Lower leg skin (tissue), 4 donors: ENCODE results near the gene PILRA. TPM values are rescaled to one million over a fixed set of nuclear protein-coding genes. Genes with fewer than 3 reads are reported as not detected.
"Not testable (repeated sequence)": the region's sequence is repeated elsewhere in the genome, so short reads cannot be mapped to it uniquely, and the experiment has no call there.

Experiments
- DNase-seq, 2 donors: peaks; one replicate each; pipeline ENCODE4 v3.0.0-alpha.2; 2019; ENCODE audit warnings: low spot score in 2 of 2
- H3K4me3 ChIP-seq: fragments of 200-600 bp; sonication (generic); 2 replicates; pipeline ENCODE4 v1.5.1; 2017; ENCODE audit warnings: mild to moderate bottlenecking, low read depth; ENCODE audit not compliant: poor library complexity, severe bottlenecking
- POLR2A ChIP-seq, 2 donors: fragments of 450-650 bp; IDR thresholded peaks; one replicate each; pipeline ENCODE4 v1.6.1; 2016 to 2017; ENCODE audit warnings: antibody characterized with exemption in 2 of 2, mild to moderate bottlenecking in 1 of 2, moderate library complexity in 1 of 2
- WGBS, 2 donors: methylation state at CpG; one replicate each; pipeline ENCODE4 v1.1.5; 2018; 5-methylcytosine and 5-hydroxymethylcytosine counted together
- intact Hi-C: fragments of 100-400 bp; cut with DNase I; formaldehyde crosslinking; loops from one replicate; pipeline ENCODE4 v1.15.0; 2023; ENCODE audit warnings: low total_unique reads
- total RNA-seq, 4 donors: library from RNA; depleted of rRNA; stranded (reverse); fragments of >200 nt; gene quantifications; one replicate each; pipeline ENCODE4 v1.1.0, GENCODE V29; 2016
- TF ChIP-seq, protein P1 (sequence below), 3 donors: fragments of 450-650 bp; IDR thresholded peaks; one replicate each; pipeline ENCODE4 v1.5.1; 2016; ENCODE audit warnings: antibody characterized with exemption in 3 of 3, mild to moderate bottlenecking in 3 of 3, moderate library complexity in 2 of 3

PILRA gene
- total RNA-seq, 4 donors from 2014 or later = 2.2 to 4.6 (median 3.4) TPM

DNA sequence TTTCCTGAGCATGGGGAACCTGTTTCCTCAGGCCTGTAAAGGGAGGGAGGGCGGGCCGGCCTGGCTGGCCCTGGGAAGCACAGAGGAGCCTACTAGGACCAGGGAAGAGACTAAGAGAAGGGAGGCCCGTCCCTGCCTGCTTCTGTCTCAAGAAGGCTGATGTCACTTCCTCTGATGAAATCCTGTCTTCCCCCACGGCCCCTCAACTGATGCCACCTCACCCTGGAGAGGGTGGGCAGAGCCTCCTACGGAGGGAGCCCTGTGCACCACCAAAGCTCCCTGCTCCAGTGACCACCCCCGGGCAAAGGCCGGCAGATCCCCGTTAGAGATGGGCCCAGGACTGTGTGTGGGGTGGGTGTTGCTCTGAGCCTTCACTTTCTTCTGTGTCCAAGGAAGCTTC, 1.0 kb upstream of the PILRA start:
- WGBS, 2 donors = 41 to 43% methylated on average over 5 to 8 of the region's 8 CpGs

DNA sequence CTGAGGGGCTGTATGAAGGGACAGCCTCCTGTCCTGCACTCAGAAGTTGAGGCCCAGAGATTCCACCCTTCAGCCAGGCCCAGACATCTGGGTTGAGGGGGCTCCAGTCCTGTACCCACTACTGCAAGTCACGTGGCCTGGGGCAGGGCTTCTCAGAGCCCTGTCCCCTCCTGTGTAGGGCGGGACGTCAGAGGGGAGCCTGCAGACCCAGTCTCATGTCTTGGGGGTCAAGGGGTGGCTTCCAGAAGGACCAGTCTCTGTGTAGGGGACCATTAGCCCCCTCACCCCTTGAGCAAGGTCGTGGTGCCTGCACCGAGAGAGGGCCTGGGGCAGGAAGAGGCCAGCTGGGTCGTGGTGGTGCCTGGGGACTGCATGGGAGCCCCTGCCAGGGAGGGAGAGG, 593 bp upstream of the PILRA start:
- no peak overlapping the region for H3K4me3 ChIP-seq
- WGBS, 2 donors = 57 to 58% methylated on average over 5 of the region's 6 CpGs
- TF ChIP-seq POLR2A (IDR thresholded peaks at IDR 0.05) = no peak
- TF ChIP-seq, protein P1, sequence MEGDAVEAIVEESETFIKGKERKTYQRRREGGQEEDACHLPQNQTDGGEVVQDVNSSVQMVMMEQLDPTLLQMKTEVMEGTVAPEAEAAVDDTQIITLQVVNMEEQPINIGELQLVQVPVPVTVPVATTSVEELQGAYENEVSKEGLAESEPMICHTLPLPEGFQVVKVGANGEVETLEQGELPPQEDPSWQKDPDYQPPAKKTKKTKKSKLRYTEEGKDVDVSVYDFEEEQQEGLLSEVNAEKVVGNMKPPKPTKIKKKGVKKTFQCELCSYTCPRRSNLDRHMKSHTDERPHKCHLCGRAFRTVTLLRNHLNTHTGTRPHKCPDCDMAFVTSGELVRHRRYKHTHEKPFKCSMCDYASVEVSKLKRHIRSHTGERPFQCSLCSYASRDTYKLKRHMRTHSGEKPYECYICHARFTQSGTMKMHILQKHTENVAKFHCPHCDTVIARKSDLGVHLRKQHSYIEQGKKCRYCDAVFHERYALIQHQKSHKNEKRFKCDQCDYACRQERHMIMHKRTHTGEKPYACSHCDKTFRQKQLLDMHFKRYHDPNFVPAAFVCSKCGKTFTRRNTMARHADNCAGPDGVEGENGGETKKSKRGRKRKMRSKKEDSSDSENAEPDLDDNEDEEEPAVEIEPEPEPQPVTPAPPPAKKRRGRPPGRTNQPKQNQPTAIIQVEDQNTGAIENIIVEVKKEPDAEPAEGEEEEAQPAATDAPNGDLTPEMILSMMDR (IDR thresholded peaks at IDR 0.05) = no peak
- intact Hi-C loops = no loop called here
- DNase-seq = no peak

More for the DNA sequence above, 1.0 kb upstream of the PILRA start:
- intact Hi-C loops = no loop called here
- no peak overlapping the region for H3K4me3 ChIP-seq
- no peak for DNase-seq
- TF ChIP-seq, protein P1 (IDR thresholded peaks at IDR 0.05) = no peak
- TF ChIP-seq POLR2A (IDR thresholded peaks at IDR 0.05) = no peak

DNA sequence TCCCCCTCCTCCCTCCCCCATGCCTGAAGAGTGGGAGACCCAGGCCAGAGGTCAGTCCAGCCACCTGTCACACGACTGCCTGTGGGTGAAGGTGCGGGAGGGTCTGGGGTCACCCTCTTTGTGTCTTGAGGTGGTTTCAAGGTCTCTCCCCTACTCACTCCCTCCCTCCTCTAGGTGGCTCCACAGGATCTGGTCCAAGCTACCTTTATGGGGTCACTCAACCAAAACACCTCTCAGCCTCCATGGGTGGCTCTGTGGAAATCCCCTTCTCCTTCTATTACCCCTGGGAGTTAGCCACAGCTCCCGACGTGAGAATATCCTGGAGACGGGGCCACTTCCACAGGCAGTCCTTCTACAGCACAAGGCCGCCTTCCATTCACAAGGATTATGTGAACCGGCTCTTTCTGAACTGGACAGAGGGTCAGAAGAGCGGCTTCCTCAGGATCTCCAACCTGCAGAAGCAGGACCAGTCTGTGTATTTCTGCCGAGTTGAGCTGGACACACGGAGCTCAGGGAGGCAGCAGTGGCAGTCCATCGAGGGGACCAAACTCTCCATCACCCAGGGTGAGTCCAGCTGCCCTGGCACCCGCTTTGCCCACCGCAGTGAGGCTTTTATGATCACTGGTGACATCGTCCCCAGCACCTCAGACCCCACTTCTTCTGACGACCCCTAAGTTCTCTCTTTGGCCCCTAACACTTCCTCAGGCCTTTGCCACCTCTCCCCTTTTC, 747 bp downstream of the PILRA start:
- DNase-seq, H3K4me3 ChIP-seq, intact Hi-C loops: not testable (repeated sequence)
- WGBS, 2 donors = 68 to 76% methylated on average over 15 of the region's 15 CpGs

GRCh38 chr7:100374601-100375000, 1.3 kb downstream of the PILRA start:
- intact Hi-C loops = no loop called here
- TF ChIP-seq POLR2A (IDR thresholded peaks at IDR 0.05) = no peak
- TF ChIP-seq, protein P1 (IDR thresholded peaks at IDR 0.05) = no peak
- no peak overlapping the region for H3K4me3 ChIP-seq
- no peak for DNase-seq
- WGBS, 2 donors = 77 to 81% methylated on average over 5 of the region's 5 CpGs

GRCh38 chr7:100376066-100376465, 2.8 kb downstream of the PILRA start:
- no peak overlapping the region for H3K4me3 ChIP-seq
- WGBS, 2 donors = 84 to 96% methylated on average over 3 of the region's 3 CpGs
- TF ChIP-seq, protein P1 (IDR thresholded peaks at IDR 0.05) = no peak
- no peak for TF ChIP-seq POLR2A (IDR thresholded peaks at IDR 0.05)
- intact Hi-C loops = no loop called here
- no peak for DNase-seq

- no peak overlapping the region for H3K4me3 ChIP-seq
- intact Hi-C loops = no loop called here
- TF ChIP-seq POLR2A (IDR thresholded peaks at IDR 0.05) = no peak
- TF ChIP-seq, protein P1 (IDR thresholded peaks at IDR 0.05) = no peak
- WGBS, 2 donors = 80 to 91% methylated on average over 4 of the region's 4 CpGs
- DNase-seq = no peak
These were observed 4.9 kb downstream of the PILRA start for GRCh38 chr7:100378114-100378755.
